Nephron (organoid): ENCODE measurements around the gene DLG4.
"Not testable (repeated sequence)": the region's sequence is repeated elsewhere in the genome, so short reads cannot be mapped to it uniquely, and the experiment has no call there.

Experiments
- H3K27ac Mint-ChIP-seq, 3 experiments: 2 replicates each; pipeline ENCODE4 v1.8.0; 2020; ENCODE audit warnings: mixed read lengths in 3 of 3, mild to moderate bottlenecking in 2 of 3, moderate library complexity in 1 of 3
- H3K27me3 Mint-ChIP-seq: 2 replicates; pipeline ENCODE4 v1.8.0; 2021; ENCODE audit warnings: low read depth, mild to moderate bottlenecking, moderate library complexity, mixed read lengths
- H3K36me3 Mint-ChIP-seq: 2 replicates; pipeline ENCODE4 v1.8.0; 2020; ENCODE audit warnings: low read depth, mixed read lengths
- H3K4me1 Mint-ChIP-seq: 2 replicates; pipeline ENCODE4 v1.8.0; 2020; ENCODE audit warnings: mixed read lengths
- H3K4me3 Mint-ChIP-seq, 3 experiments: 2 replicates each; pipeline ENCODE4 v1.8.0; 2020; ENCODE audit warnings: mild to moderate bottlenecking in 3 of 3, mixed read lengths in 3 of 3, moderate library complexity in 2 of 3
- H3K9me3 Mint-ChIP-seq: 2 replicates; pipeline ENCODE4 v1.8.0; 2020; ENCODE audit warnings: mixed read lengths
- TF ChIP-seq, protein P1 (sequence below), 3 experiments: fragments of 200-600 bp; sonication (generic); IDR thresholded peaks; one replicate each; pipeline ENCODE4 v1.5.0; 2021; ENCODE audit warnings: antibody characterized with exemption in 3 of 3; ENCODE audit not compliant: unreplicated experiment in 3 of 3

The DLG4 gene

GRCh38 chr17:7183433-7184090, 36.1 kb downstream of the DLG4 start:
- Mint-ChIP-seq H3K4me3 (no peak overlapping the region), H3K36me3 (peaks cover 9% of the 10 kb centered on the region), H3K4me1 (no peaks in the 10 kb centered on the region), H3K27ac (peak overlapping the region in 1 of 3 experiments; percentile 41), H3K27me3 (no peaks in the 10 kb centered on the region), H3K9me3 (no peaks in the 10 kb centered on the region)
- TF ChIP-seq, protein P1, sequence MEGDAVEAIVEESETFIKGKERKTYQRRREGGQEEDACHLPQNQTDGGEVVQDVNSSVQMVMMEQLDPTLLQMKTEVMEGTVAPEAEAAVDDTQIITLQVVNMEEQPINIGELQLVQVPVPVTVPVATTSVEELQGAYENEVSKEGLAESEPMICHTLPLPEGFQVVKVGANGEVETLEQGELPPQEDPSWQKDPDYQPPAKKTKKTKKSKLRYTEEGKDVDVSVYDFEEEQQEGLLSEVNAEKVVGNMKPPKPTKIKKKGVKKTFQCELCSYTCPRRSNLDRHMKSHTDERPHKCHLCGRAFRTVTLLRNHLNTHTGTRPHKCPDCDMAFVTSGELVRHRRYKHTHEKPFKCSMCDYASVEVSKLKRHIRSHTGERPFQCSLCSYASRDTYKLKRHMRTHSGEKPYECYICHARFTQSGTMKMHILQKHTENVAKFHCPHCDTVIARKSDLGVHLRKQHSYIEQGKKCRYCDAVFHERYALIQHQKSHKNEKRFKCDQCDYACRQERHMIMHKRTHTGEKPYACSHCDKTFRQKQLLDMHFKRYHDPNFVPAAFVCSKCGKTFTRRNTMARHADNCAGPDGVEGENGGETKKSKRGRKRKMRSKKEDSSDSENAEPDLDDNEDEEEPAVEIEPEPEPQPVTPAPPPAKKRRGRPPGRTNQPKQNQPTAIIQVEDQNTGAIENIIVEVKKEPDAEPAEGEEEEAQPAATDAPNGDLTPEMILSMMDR (IDR thresholded peaks at IDR 0.05; ENCODE audit: unreplicated experiment in 3 of 3): no peak

- H3K27me3 Mint-ChIP-seq, H3K4me1 Mint-ChIP-seq, H3K9me3 Mint-ChIP-seq, H3K4me3 Mint-ChIP-seq, H3K27ac Mint-ChIP-seq, H3K36me3 Mint-ChIP-seq: not testable (repeated sequence)
Observed at GRCh38 chr17:7182101-7182500, 37.5 kb downstream of the DLG4 start.

DNA sequence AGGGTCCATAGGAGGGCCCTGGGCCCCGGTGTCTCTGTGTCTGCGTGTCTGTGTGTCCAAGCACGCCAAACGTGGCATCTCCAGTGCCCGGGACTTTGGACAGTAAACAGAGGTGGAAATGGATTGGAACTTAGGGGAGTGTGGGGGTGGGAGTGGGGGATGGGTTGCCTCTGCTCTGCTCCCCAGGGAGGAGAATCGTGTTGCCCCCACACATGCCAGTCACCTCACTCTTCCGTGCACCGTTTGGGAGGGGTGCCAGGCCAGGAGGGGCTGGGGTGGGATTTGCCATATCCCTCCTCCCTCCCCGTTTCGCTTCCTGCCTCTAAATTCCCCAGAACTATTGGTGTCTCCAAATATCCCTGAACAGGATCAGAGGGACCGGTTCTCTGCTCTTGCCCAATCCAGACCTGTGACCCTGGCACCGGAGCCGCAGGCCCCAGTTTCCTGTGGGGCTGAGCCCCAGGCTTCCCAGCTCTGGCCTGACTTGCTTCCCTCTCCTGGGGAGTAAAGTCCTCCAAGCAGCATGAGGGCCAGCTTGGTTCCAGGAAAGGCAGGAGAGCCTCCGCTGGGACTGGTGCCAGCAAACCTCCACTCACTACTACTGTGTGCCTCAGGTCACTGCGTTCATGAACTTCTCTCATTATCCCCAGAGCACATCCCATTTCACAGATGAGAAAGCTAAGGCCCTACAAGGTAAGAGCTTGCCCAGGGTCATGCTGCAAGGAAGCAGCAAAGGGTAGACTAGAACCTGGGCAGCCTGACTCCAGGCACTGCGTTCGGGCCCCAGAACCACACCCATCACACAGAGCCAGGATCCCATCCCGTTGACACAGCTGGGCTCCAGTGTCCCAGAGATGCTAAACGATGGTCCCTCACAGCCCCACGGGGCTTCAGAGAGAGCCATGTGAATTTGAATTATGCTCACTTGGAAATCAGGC, 40.0 kb downstream of the DLG4 start, which contains the start of gene ASGR1:
ASGR1 (minus strand) TSS at position 54 of the 938 bp plus-strand sequence. CDS start 807 bp downstream, outside the sequence.
- TF ChIP-seq, protein P1 (IDR thresholded peaks at IDR 0.05; ENCODE audit: unreplicated experiment in 3 of 3): no peak
- H3K4me1 Mint-ChIP-seq: no peaks in the 10 kb centered on the region
- H3K27ac Mint-ChIP-seq: peak within 1 kb of the TSS in 1 of 3 experiments; percentile 36
- peak within 1 kb of the TSS; percentile 16 to 59 (median 45) for H3K4me3 Mint-ChIP-seq
- H3K36me3 Mint-ChIP-seq: no peaks in the 10 kb centered on the region
- H3K27me3 Mint-ChIP-seq: no peaks in the 10 kb centered on the region
- H3K9me3 Mint-ChIP-seq: no peaks in the 10 kb centered on the region

- Mint-ChIP-seq H3K27ac (no peak overlapping the region), H3K9me3 (no peaks in the 10 kb centered on the region), H3K4me3 (peak overlapping the region in 2 of 3 experiments; percentile 45 to 59), H3K4me1 (no peaks in the 10 kb centered on the region), H3K36me3 (no peaks in the 10 kb centered on the region), H3K27me3 (no peaks in the 10 kb centered on the region)
- TF ChIP-seq, protein P1 (IDR thresholded peaks at IDR 0.05; ENCODE audit: unreplicated experiment in 3 of 3): no peak
Observed at GRCh38 chr17:7178973-7179316, 40.7 kb downstream of the DLG4 start.

DNA sequence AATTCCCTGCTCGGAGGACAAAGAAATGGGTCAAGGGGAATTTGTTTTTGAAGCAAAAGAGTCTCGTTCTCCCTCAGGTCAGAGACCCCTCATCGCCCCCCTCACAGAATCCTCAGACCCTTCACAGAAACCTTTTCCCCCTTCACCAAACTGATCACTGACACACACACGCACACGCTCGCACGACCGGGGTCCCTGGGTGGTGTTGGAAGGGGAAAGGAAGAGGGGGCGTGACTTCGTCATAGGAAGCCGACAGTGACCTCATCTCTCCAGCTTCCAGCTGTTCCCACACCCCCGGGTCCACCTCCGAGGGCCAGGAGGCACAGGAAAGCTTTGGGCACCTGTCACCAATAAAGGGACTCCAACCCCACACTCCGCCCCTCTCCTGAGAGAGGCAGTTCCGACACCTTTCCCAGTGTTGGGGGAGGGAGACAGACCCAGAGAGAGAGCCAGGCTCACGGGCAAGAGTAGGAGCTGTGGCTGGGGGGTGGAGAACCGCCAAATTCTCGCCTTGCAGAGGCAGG, 41.6 kb downstream of the DLG4 start:
- no peak overlapping the region for H3K4me3 Mint-ChIP-seq
- TF ChIP-seq, protein P1 (IDR thresholded peaks at IDR 0.05; ENCODE audit: unreplicated experiment in 3 of 3): no peak
- H3K4me1 Mint-ChIP-seq: no peaks in the 10 kb centered on the region

More for the DNA sequence above, 41.6 kb downstream of the DLG4 start:
- Mint-ChIP-seq H3K27ac (peak overlapping the region in 1 of 3 experiments; percentile 36), H3K36me3 (no peaks in the 10 kb centered on the region), H3K9me3 (no peaks in the 10 kb centered on the region), H3K27me3 (no peaks in the 10 kb centered on the region)
